ENCODE measurements around the gene KLHDC7B.

Gene KLHDC7B

DNA sequence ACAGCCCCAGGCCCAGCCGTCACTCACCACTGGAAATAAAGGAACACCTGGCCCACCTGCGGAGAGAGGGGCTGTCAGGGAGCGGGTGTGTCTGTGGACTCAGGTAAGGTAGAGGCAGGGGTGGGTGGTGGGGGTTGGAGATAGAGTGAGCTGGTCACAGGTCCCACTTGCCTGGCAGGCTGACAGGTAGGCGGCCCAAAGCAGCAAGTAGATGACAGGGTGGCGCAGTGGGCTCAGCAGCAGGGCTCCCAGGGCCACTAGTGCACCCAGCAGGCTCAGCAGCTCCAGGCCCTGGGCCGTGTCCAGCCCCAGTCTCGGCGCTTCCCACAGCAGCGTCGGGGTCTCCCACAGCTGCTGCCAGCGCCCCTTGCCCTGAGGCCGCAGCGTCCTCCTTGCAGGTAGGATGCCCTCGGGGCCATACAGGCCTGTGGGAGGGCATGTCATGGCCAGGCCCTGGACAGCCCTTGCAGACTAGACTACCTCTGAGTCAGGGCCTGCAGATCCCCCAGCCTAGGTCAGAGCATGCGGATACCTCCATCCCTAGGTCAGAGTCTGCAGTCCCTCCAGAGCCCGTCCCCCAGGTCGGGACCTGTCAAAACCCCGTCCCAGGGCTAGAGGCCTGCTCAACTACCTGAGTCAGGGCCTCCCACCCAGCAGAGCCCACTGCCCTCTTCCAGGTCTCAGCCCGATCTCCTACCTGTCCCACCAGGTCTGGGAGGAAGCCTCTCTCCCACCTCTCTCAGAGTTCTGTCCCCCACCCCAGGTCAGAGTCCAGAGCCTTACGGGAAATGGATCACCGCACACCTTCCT, 38.9 kb upstream of the KLHDC7B start:
- peak overlapping the region; percentile 96 to 99 for H3K4me3 ChIP-seq (ENCODE audit: low read depth in 1 of 2, low read length in 2 of 2)
- no peaks in the 10 kb centered on the region for H3K27me3 ChIP-seq (ENCODE audit: control insufficient read depth in 1 of 2, insufficient read depth in 2 of 2, low read length in 2 of 2)
- no peaks in the 10 kb centered on the region for H3K9me3 ChIP-seq (ENCODE audit: low read length)
- peaks cover 22% of the 10 kb centered on the region for H3K4me1 ChIP-seq (ENCODE audit: insufficient read depth, low read length)
- peak overlapping the region; percentile 93 for H3K9ac ChIP-seq (ENCODE audit: low read length)
- peaks cover 21% of the 10 kb centered on the region for H3K36me3 ChIP-seq (ENCODE audit: insufficient read depth, low read length)
- H3K27ac ChIP-seq (ENCODE audit: low read depth, low read length), result peak overlapping the region; percentile 87

DNA sequence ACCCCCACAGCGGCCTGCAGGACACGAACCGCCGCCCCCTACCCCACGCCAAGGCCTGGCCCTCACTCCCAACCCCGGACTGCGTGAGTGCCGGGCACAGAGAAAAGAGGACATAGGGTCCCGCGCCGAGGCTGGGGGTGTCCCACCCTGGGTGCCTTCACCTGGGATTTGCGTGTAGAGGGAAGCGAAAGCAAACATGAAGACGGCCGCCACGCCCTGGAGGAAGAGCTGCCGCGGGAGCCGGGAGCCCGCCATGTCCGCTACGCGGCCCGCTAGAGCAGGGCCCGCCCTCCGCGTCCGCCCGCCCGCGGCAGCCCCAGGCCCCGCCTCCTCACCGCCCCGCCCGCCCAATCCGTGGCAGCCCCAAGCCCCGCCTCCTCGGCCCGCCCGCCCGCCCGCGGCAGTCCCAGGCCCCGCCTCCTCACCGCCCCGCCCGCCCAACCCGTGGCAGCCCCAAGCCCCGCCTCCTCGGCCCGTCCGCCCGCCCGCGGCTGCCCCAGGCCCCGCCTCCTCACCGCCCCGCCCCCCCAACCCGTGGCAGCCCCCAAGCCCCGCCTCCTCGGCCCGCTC, 38.2 kb upstream of the KLHDC7B start, which contains the start of gene LMF2:
Gene LMF2 (minus strand): TSS at position 282 of the 570 bp plus-strand sequence. CDS start 27 bp downstream, at position 255.
- Histone ChIP-seq H3K9me3 (ENCODE audit: low read length) (no peaks in the 10 kb centered on the region), H3K27ac (ENCODE audit: low read depth, low read length) (peak within 1 kb of the TSS; percentile 87), H3K36me3 (ENCODE audit: insufficient read depth, low read length) (peaks cover 21% of the 10 kb centered on the region), H3K4me3 (ENCODE audit: low read depth in 1 of 2, low read length in 2 of 2) (peak within 1 kb of the TSS; percentile 96 to 99), H3K4me1 (ENCODE audit: insufficient read depth, low read length) (peaks cover 22% of the 10 kb centered on the region), H3K27me3 (ENCODE audit: control insufficient read depth in 1 of 2, insufficient read depth in 2 of 2, low read length in 2 of 2) (no peaks in the 10 kb centered on the region), H3K9ac (ENCODE audit: low read length) (peak within 1 kb of the TSS; percentile 93)

DNA sequence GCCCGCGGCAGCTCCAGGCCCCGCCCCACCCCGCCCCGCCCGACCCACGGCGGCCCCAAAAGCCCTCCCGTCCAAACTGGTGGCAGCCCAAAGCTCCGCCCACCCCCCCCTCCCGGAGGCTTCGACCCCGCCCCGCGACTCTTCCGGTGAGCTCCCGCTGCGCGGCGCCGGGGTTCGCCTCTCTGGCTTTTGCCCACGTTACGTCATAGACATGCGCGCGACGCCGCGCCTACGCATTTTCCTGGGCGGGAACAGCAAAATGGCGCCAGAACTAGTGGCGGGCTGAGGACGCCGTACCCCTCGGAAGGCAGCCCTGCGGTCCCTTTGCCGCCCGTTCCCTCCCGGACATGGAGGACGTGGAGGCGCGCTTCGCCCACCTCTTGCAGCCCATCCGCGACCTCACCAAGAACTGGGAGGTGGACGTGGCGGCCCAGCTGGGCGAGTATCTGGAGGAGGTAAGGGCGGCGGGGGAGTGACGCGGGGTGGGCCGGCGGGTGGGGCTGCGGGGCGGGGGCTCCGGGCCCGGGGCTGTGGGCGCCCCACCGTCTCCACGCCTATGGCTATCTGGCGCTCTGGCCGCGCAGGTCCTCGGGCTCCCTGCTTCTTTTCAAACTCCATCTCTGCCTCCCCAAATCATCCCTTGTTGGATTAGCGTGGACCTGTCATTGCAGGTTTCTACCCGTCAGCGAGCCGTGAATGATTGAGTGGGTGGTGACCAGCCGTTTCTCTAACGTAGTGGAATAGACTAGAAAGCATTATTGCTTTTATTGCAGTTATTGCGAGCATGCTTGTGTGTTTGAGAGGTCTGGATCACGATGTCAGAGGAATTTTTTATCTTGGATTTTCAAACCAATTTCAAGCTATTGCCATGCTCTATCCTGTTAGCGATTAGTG, 37.5 kb upstream of the KLHDC7B start, which contains the start of gene NCAPH2:
Gene NCAPH2 (plus strand): TSS at position 234 of the 894 bp plus-strand sequence. CDS start 114 bp downstream, at position 348.
- no peaks in the 10 kb centered on the region for H3K27me3 ChIP-seq (ENCODE audit: control insufficient read depth in 1 of 2, insufficient read depth in 2 of 2, low read length in 2 of 2)
- peaks cover 22% of the 10 kb centered on the region for H3K4me1 ChIP-seq (ENCODE audit: insufficient read depth, low read length)
- no peaks in the 10 kb centered on the region for H3K9me3 ChIP-seq (ENCODE audit: low read length)
- peak within 1 kb of the TSS; percentile 93 for H3K9ac ChIP-seq (ENCODE audit: low read length)
- H3K27ac ChIP-seq (ENCODE audit: low read depth, low read length), result peak within 1 kb of the TSS; percentile 87
- peak within 1 kb of the TSS; percentile 96 to 99 for H3K4me3 ChIP-seq (ENCODE audit: low read depth in 1 of 2, low read length in 2 of 2)
- peaks cover 13% of the 10 kb centered on the region for H3K36me3 ChIP-seq (ENCODE audit: insufficient read depth, low read length)

DNA sequence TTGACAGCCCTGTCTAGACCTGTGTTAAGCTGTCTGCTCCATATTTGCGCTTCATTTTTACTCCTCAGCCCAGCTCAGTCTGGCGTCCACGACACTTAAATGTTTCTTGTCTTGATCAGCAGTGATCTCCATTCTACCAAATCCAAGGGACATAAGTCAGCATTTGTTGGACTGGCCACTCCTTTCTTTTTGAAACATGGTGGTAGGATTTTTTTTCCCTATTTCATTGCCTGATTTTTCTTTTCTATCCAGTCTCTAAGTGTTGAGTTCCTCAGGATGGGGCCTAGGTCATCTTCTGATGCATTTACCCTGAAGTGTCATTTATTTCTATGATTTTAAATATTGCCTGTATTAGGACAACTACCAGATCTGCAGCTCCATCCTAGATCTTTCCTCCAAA, 36.8 kb upstream of the KLHDC7B start:
- no peaks in the 10 kb centered on the region for H3K27me3 ChIP-seq (ENCODE audit: control insufficient read depth in 1 of 2, insufficient read depth in 2 of 2, low read length in 2 of 2)
- H3K9ac ChIP-seq (ENCODE audit: low read length), result peak overlapping the region; percentile 30
- H3K4me1 ChIP-seq (ENCODE audit: insufficient read depth, low read length), result peaks cover 22% of the 10 kb centered on the region
- peak overlapping the region; percentile 59 to 64 for H3K4me3 ChIP-seq (ENCODE audit: low read depth in 1 of 2, low read length in 2 of 2)
- no peaks in the 10 kb centered on the region for H3K9me3 ChIP-seq (ENCODE audit: low read length)
- H3K36me3 ChIP-seq (ENCODE audit: insufficient read depth, low read length), result peaks cover 13% of the 10 kb centered on the region
- H3K27ac ChIP-seq (ENCODE audit: low read depth, low read length), result peak overlapping the region; percentile 74

GRCh38 chr22:50513175-50513574, 32.5 kb upstream of the KLHDC7B start:
- H3K4me3 ChIP-seq (ENCODE audit: low read depth in 1 of 2, low read length in 2 of 2), result no peak overlapping the region
- H3K4me1 ChIP-seq (ENCODE audit: insufficient read depth, low read length), result peaks cover 10% of the 10 kb centered on the region
- no peak overlapping the region for H3K27ac ChIP-seq (ENCODE audit: low read depth, low read length)
- H3K9me3 ChIP-seq (ENCODE audit: low read length), result no peaks in the 10 kb centered on the region
- no peaks in the 10 kb centered on the region for H3K27me3 ChIP-seq (ENCODE audit: control insufficient read depth in 1 of 2, insufficient read depth in 2 of 2, low read length in 2 of 2)
- no peak overlapping the region for H3K9ac ChIP-seq (ENCODE audit: low read length)
- H3K36me3 ChIP-seq (ENCODE audit: insufficient read depth, low read length), result peaks cover 26% of the 10 kb centered on the region

- Histone ChIP-seq H3K9ac (ENCODE audit: low read length) (no peak overlapping the region), H3K27me3 (ENCODE audit: control insufficient read depth in 1 of 2, insufficient read depth in 2 of 2, low read length in 2 of 2) (no peaks in the 10 kb centered on the region), H3K36me3 (ENCODE audit: insufficient read depth, low read length) (peaks cover 45% of the 10 kb centered on the region), H3K9me3 (ENCODE audit: low read length) (no peaks in the 10 kb centered on the region), H3K4me1 (ENCODE audit: insufficient read depth, low read length) (no peaks in the 10 kb centered on the region), H3K4me3 (ENCODE audit: low read depth in 1 of 2, low read length in 2 of 2) (no peak overlapping the region), H3K27ac (ENCODE audit: low read depth, low read length) (no peak overlapping the region)
Observed at GRCh38 chr22:50516068-50516467, 29.6 kb upstream of the KLHDC7B start.

DNA sequence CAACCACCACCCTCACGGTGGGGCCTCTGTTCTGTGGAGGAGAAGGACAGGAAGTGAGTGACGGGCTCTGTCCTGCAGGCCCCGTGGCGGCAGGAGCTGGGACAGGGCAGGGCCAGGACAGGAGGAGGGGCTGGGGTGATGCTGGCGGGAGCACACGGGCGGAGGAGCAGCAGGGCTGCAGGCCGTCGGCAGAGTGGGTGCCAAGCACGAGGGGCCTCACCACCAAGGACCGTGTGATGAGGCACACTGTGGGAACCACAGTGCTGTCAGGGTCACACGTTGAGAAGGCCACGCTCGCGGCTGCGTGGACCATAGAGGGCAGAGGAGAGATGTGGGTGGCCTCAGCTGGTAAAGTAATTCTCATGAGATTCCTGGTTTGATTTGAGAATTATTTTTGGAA, 28.8 kb upstream of the KLHDC7B start:
- H3K4me1 ChIP-seq (ENCODE audit: insufficient read depth, low read length), result no peaks in the 10 kb centered on the region
- H3K36me3 ChIP-seq (ENCODE audit: insufficient read depth, low read length), result peaks cover 54% of the 10 kb centered on the region
- H3K27ac ChIP-seq (ENCODE audit: low read depth, low read length), result no peak overlapping the region
- no peak overlapping the region for H3K9ac ChIP-seq (ENCODE audit: low read length)
- no peak overlapping the region for H3K4me3 ChIP-seq (ENCODE audit: low read depth in 1 of 2, low read length in 2 of 2)
- H3K9me3 ChIP-seq (ENCODE audit: low read length), result no peaks in the 10 kb centered on the region
- H3K27me3 ChIP-seq (ENCODE audit: control insufficient read depth in 1 of 2, insufficient read depth in 2 of 2, low read length in 2 of 2), result no peaks in the 10 kb centered on the region

DNA sequence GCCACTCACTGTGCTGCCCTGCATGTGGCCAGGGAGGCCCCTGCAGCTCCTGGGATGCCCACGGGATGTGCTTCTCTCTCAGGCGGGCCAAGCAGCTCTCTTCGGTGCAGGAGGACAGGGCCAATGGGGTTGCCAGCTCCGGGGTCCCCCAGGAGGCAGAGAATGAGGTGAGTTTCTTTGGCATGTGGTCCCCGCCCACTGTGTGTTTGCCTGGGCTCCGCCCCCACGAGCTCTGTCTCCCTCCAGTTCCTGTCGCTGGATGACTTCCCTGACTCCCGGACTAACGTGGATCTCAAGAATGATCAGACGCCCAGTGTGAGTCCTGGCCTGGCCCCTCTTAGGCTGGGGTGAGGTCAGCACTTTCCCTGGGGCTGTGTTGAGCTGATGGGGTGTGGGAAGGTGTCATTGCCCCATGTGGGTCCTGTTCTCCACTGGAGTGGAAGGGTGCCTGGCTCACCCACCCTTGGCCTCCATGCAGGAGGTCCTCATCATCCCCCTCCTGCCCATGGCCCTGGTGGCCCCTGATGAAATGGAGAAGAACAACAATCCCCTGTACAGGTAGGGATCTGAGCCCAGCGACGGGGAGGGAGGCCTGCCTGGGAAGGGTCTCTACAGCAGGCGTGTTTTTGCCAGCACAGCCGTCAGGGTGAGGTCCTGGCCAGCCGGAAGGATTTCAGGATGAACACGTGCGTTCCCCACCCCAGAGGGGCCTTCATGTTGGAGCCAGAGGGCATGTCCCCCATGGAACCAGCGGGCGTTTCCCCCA, 28.0 kb upstream of the KLHDC7B start:
- peaks cover 59% of the 10 kb centered on the region for H3K36me3 ChIP-seq (ENCODE audit: insufficient read depth, low read length)
- H3K9ac ChIP-seq (ENCODE audit: low read length), result no peak overlapping the region
- H3K4me1 ChIP-seq (ENCODE audit: insufficient read depth, low read length), result no peaks in the 10 kb centered on the region
- no peak overlapping the region for H3K27ac ChIP-seq (ENCODE audit: low read depth, low read length)
- no peaks in the 10 kb centered on the region for H3K9me3 ChIP-seq (ENCODE audit: low read length)
- no peaks in the 10 kb centered on the region for H3K27me3 ChIP-seq (ENCODE audit: control insufficient read depth in 1 of 2, insufficient read depth in 2 of 2, low read length in 2 of 2)
- no peak overlapping the region for H3K4me3 ChIP-seq (ENCODE audit: low read depth in 1 of 2, low read length in 2 of 2)

- Histone ChIP-seq H3K9ac (ENCODE audit: low read length) (no peak overlapping the region), H3K27ac (ENCODE audit: low read depth, low read length) (no peak overlapping the region), H3K27me3 (ENCODE audit: control insufficient read depth in 1 of 2, insufficient read depth in 2 of 2, low read length in 2 of 2) (no peaks in the 10 kb centered on the region), H3K9me3 (ENCODE audit: low read length) (no peaks in the 10 kb centered on the region), H3K4me3 (ENCODE audit: low read depth in 1 of 2, low read length in 2 of 2) (no peak overlapping the region), H3K36me3 (ENCODE audit: insufficient read depth, low read length) (peaks cover 69% of the 10 kb centered on the region), H3K4me1 (ENCODE audit: insufficient read depth, low read length) (no peaks in the 10 kb centered on the region)
Observed at GRCh38 chr22:50518606-50519005, 27.1 kb upstream of the KLHDC7B start.

DNA sequence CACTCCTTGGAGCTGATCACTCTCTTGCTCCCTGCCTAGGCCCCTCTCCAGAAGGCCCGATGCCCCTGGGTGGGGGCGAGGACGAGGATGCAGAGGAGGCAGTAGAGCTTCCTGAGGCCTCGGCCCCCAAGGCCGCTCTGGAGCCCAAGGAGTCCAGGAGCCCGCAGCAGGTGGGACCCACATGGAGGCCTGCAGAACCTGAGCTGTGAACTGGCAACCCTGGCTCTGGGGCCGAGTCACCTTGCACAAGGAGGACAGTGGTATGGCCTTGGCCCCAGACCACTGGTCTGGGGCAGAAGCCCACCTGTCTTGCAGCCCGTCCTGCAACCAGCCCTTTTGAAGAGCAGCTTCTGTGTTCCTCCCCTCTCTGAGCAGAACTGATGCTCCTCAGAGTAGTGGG, 26.5 kb upstream of the KLHDC7B start:
- no peaks in the 10 kb centered on the region for H3K27me3 ChIP-seq (ENCODE audit: control insufficient read depth in 1 of 2, insufficient read depth in 2 of 2, low read length in 2 of 2)
- peaks cover 5% of the 10 kb centered on the region for H3K4me1 ChIP-seq (ENCODE audit: insufficient read depth, low read length)
- H3K4me3 ChIP-seq (ENCODE audit: low read depth in 1 of 2, low read length in 2 of 2), result no peak overlapping the region
- no peak overlapping the region for H3K27ac ChIP-seq (ENCODE audit: low read depth, low read length)
- no peak overlapping the region for H3K9ac ChIP-seq (ENCODE audit: low read length)
- peaks cover 73% of the 10 kb centered on the region for H3K36me3 ChIP-seq (ENCODE audit: insufficient read depth, low read length)
- no peaks in the 10 kb centered on the region for H3K9me3 ChIP-seq (ENCODE audit: low read length)

Data from muscle layer of colon (tissue), 2 donors.